BLaER1 (cell line): ENCODE results near the gene PTPRT.

Experiments used
- H3K27ac ChIP-seq: shearing (Covaris generic); formaldehyde crosslinking; 2 replicates; pipeline ENCODE4 v1.8.1; 2022
- H3K27me3 ChIP-seq: shearing (Covaris generic); formaldehyde crosslinking; 2 replicates; pipeline ENCODE4 v1.8.1; 2022
- H3K36me3 ChIP-seq: shearing (Covaris generic); formaldehyde crosslinking; 2 replicates; pipeline ENCODE4 v1.8.1; 2022
- H3K4me1 ChIP-seq: shearing (Covaris generic); formaldehyde crosslinking; 2 replicates; pipeline ENCODE4 v1.8.1; 2022
- H3K4me2 ChIP-seq: shearing (Covaris generic); formaldehyde crosslinking; 2 replicates; pipeline ENCODE4 v1.8.1; 2022
- H3K4me3 ChIP-seq: shearing (Covaris generic); formaldehyde crosslinking; 2 replicates; pipeline ENCODE4 v1.8.1; 2022
- H3K9ac ChIP-seq: shearing (Covaris generic); formaldehyde crosslinking; 2 replicates; pipeline ENCODE4 v1.8.1; 2022
- H3K9me3 ChIP-seq: shearing (Covaris generic); formaldehyde crosslinking; 2 replicates; pipeline ENCODE4 v1.8.1; 2022
- H4K20me1 ChIP-seq: shearing (Covaris generic); formaldehyde crosslinking; 2 replicates; pipeline ENCODE4 v1.8.1; 2022
- Cebpa-rat ChIP-seq: shearing (Covaris generic); IDR thresholded peaks from 2 replicates; pipeline ENCODE4 v1.8.1; 2022

The PTPRT gene

DNA sequence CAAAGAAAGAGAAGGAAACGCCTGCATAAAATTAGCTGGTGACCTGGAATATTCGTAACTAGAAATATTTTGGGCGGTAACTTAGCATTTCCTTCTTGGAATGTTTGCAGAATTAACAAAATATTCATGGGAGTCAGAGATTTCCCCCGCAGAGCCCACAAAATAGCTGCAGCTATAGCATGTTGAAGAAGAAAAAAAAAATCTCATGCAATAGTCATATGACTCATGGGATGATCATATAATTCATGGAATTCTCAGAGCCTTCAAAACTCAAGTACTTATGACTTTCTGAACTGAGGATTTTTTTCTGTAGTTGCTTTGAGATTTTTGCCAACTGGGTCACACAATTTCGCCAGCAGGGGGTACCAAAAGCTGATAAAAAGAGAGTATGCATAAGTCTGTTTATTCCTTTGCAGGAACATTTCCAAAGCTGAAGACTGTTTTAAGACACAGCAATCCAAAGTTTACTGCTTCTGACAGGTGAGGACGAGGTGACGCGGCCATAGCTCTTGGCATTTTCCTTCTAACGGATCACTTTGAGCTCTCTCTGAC, 985.5 kb downstream of the PTPRT start:
- Histone ChIP-seq H3K4me1 (no peaks in the 10 kb centered on the region), H3K4me3 (no peak overlapping the region), H3K27ac (no peak overlapping the region), H3K9ac (no peak overlapping the region), H4K20me1 (no peaks in the 10 kb centered on the region), H3K27me3 (no peaks in the 10 kb centered on the region), H3K4me2 (no peak overlapping the region), H3K9me3 (no peaks in the 10 kb centered on the region), H3K36me3 (no peaks in the 10 kb centered on the region)
- no peak for TF ChIP-seq Cebpa-rat

DNA sequence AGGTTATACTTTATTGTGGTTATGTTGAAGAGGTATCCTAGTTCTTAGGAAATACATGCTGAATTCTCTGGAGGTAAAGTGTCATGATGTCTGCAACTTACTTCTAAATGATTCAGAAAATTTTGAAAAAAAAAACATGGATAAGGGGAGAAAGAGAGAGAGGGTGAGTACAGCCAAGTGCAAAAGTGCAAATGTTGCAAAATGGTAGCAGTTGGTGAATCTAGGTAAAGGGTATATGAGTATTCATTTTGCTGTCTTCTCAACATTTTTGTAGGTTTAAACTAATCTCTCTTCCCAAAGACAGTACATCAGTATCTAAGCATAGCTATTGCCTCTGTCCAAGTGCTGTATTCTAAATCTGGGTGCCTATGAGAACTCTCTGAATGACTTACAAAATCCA, 992.1 kb downstream of the PTPRT start:
- no peaks in the 10 kb centered on the region for H3K9me3 ChIP-seq
- H3K36me3 ChIP-seq = no peaks in the 10 kb centered on the region
- no peak overlapping the region for H3K4me3 ChIP-seq
- peaks cover 4% of the 10 kb centered on the region for H3K4me1 ChIP-seq
- H3K9ac ChIP-seq = no peak overlapping the region
- no peak overlapping the region for H3K4me2 ChIP-seq
- TF ChIP-seq Cebpa-rat = no peak
- no peak overlapping the region for H3K27ac ChIP-seq
- no peaks in the 10 kb centered on the region for H3K27me3 ChIP-seq
- H4K20me1 ChIP-seq = no peaks in the 10 kb centered on the region

DNA sequence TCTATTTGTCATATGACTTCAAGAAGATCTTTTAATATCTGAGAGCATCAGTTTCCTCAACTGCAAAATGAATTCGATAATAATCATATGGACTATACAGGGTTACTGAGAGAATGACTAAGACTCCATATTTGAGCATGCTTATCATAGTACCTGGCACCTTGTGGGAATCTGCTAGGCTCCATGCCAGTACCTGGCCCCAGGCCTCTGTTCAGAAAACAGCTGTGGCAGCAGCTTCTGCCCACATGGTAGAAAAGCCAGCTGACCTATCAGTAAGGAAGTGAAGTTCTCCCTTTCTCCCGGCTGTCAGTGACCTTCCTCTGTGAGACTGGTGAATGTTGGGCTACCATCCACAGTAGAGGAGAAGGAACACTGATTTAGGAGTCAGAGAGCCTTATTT, 996.6 kb downstream of the PTPRT start:
- Histone ChIP-seq H3K9ac (no peak overlapping the region), H3K27ac (no peak overlapping the region), H3K4me2 (no peak overlapping the region)

DNA sequence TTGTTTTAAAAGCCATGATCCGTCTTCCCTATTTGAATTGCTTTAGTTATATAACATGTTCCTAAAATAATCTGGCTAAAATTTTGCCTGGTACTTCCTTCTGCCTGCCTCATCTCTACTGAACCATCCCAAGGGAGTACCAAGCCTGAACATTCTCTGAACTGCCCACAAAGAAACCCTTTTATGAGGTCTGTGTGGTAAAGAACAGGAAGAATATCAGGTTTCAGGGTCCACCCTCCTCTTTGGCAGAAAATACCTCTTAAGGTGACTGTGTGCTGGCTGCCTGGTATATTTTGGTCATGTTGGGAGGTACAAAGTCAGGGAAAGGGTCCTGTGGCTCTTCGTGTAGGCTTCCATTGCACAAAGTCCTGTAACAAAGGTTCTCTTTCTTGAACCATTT, 997.4 kb downstream of the PTPRT start:
- Histone ChIP-seq H3K27ac (no peak overlapping the region), H3K4me3 (no peak overlapping the region), H3K27me3 (no peaks in the 10 kb centered on the region), H3K4me2 (peak overlapping the region; percentile 76), H3K4me1 (peaks cover 19% of the 10 kb centered on the region), H3K9ac (no peak overlapping the region), H3K9me3 (no peaks in the 10 kb centered on the region), H4K20me1 (no peaks in the 10 kb centered on the region), H3K36me3 (no peaks in the 10 kb centered on the region)
- no peak for TF ChIP-seq Cebpa-rat

More for the DNA sequence above, 996.6 kb downstream of the PTPRT start:
- H3K9me3 ChIP-seq = no peaks in the 10 kb centered on the region
- peaks cover 19% of the 10 kb centered on the region for H3K4me1 ChIP-seq
- no peaks in the 10 kb centered on the region for H3K36me3 ChIP-seq
- TF ChIP-seq Cebpa-rat = no peak
- no peaks in the 10 kb centered on the region for H3K27me3 ChIP-seq
- H3K4me3 ChIP-seq = no peak overlapping the region
- H4K20me1 ChIP-seq = no peaks in the 10 kb centered on the region

DNA sequence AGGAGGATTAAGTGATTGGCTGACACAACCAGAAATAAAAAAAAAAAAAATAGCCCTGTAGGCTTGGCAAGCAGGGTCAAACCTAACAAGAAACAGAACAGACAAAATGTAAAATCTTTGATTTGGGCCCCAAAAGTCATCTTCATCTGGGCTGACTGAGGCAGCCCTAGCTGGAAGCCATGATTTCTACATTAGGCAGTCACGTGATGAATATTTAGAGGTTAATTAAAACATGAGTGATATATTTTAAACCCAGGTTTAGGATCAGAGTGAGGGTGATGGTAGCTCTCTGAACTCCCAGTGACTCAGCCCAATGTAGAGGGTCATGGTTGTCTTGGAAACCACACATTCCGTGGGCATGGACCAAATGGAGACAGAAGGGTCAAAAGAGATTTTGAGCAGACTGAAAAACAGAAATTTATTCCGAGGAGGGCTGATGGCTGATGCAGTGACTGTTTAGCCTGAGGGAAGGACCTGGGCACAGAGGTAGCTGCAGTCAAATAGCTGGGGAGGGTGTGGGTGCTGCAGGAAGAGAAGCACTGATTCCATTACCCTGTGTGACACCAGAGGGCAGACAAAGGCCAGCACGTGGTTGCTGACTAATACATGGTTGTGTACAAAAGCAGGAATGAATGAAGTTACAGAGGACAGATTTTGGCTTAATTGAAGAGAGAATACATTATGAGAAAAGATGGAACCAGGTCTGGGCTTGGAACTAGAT, 998.4 kb downstream of the PTPRT start:
- no peak overlapping the region for H3K27ac ChIP-seq
- peak overlapping the region; percentile 76 for H3K4me2 ChIP-seq
- TF ChIP-seq Cebpa-rat = no peak
- no peaks in the 10 kb centered on the region for H4K20me1 ChIP-seq
- H3K4me1 ChIP-seq = peaks cover 19% of the 10 kb centered on the region
- no peak overlapping the region for H3K9ac ChIP-seq
- H3K36me3 ChIP-seq = no peaks in the 10 kb centered on the region
- no peak overlapping the region for H3K4me3 ChIP-seq
- H3K9me3 ChIP-seq = no peaks in the 10 kb centered on the region
- H3K27me3 ChIP-seq = no peaks in the 10 kb centered on the region

DNA sequence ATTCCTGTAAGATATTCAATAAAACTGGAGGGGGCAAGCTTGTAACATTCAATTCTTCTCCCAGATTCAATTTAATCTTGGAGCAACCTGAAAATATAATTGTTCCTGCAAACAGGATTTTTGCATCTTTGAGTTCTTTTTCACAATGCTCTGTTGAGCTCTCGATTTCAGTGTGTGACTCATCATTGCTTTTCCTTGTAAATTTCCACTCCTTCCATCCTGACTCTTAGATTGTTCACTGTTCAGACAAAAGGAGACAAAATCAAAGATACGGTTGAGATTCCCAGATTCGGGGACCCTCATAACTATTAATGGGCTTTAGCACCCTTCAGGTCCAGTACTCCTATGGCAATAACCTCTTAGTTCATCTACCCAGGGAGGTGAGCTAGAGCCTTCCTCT, 999.6 kb downstream of the PTPRT start:
- Histone ChIP-seq H3K27ac (no peak overlapping the region), H3K4me1 (peaks cover 19% of the 10 kb centered on the region), H3K27me3 (no peaks in the 10 kb centered on the region), H3K4me3 (no peak overlapping the region), H3K9me3 (no peaks in the 10 kb centered on the region), H3K4me2 (no peak overlapping the region), H4K20me1 (no peaks in the 10 kb centered on the region), H3K36me3 (no peaks in the 10 kb centered on the region), H3K9ac (no peak overlapping the region)
- no peak for TF ChIP-seq Cebpa-rat

DNA sequence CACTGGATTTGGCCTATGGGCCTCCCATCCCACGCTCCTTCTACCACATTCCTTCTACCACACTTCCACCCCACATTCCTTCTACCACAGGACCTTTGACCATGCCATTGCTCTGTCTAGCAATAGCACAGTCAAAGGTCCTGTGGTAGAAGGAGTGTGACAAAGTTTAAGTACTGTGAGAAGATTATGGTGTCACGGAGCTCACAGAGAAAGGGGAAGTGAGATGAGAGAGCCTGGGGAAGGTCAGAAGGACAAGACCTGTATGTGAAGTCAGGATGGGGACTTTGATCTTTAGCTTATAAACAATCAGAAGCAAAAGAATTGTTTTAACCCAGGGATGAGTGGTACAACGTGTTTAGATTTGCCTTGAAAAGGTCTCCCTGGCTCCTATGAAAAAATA, 1003.4 kb downstream of the PTPRT start:
- TF ChIP-seq Cebpa-rat = no peak
- Histone ChIP-seq H3K27ac (no peak overlapping the region), H4K20me1 (no peaks in the 10 kb centered on the region), H3K36me3 (no peaks in the 10 kb centered on the region), H3K27me3 (no peaks in the 10 kb centered on the region), H3K9me3 (no peaks in the 10 kb centered on the region), H3K4me2 (no peak overlapping the region), H3K9ac (no peak overlapping the region), H3K4me3 (no peak overlapping the region), H3K4me1 (peaks cover 2% of the 10 kb centered on the region)

DNA sequence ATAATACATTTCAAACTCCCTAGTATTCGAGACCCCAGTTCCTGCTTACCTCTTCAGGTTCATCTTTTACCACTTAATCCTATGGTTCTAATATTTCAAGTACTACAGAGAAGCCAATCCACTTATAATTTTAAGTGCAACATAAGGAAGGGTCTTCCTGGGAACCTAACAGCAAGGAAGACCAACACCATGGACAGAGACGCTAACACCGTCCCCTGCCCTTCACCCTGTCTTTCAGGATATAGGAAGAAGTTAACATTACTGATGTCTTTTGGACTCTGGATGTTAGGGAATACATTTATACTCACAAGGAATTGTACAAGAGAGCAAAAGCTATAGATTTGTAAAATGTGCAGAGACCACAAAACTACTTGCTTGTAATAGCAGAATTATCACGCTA, 1006.6 kb downstream of the PTPRT start:
- Histone ChIP-seq H4K20me1 (no peaks in the 10 kb centered on the region), H3K27ac (no peak overlapping the region), H3K4me3 (no peak overlapping the region), H3K9ac (no peak overlapping the region), H3K4me1 (no peaks in the 10 kb centered on the region), H3K4me2 (no peak overlapping the region), H3K9me3 (no peaks in the 10 kb centered on the region), H3K36me3 (no peaks in the 10 kb centered on the region), H3K27me3 (no peaks in the 10 kb centered on the region)
- TF ChIP-seq Cebpa-rat = no peak

DNA sequence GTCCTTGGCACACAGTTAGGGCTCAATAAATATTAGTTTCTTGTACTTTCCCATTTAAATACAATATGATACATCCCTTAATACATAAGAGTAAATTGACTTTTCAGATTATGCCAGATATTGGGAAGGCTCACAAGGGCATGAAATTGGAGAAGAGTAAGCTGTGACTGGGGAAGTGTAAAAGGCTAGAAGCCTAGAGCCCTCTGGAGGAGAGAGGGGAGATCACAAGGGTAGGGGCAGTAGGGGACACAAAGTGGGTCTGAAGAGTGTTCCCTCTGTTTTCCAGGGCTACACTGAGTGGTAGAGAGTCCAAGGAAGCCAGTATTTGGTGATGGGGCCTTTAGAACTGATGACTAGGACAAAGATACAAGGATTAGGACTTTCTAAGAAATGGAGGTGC, 1008.6 kb downstream of the PTPRT start:
- Histone ChIP-seq H3K27me3 (no peaks in the 10 kb centered on the region), H3K4me2 (no peak overlapping the region), H3K4me3 (no peak overlapping the region), H3K36me3 (no peaks in the 10 kb centered on the region), H3K9ac (no peak overlapping the region), H4K20me1 (no peaks in the 10 kb centered on the region), H3K27ac (no peak overlapping the region), H3K4me1 (no peaks in the 10 kb centered on the region), H3K9me3 (no peaks in the 10 kb centered on the region)
- TF ChIP-seq Cebpa-rat = no peak

DNA sequence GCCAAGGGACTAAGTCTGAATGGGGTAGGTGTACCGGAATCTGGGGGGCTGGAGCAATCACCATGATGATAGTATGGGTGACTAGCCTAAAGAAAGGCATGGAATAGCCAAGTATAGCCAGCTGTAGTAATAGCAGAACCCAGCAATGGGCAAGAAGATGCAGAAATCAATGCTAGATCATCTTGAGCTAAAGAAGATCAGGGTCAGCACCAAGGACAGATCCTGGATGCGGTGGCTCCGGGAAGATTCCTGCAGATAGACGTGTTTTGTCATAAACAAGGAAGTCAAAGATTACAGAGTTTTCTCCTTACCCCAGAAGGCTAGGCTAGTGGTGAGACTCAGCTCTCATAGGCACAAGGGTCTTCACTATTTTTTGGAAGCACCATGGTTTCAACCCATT, 1009.9 kb downstream of the PTPRT start:
- no peak overlapping the region for H3K27ac ChIP-seq
- H3K9ac ChIP-seq = no peak overlapping the region
- no peaks in the 10 kb centered on the region for H3K9me3 ChIP-seq
- no peaks in the 10 kb centered on the region for H3K27me3 ChIP-seq
- H3K36me3 ChIP-seq = no peaks in the 10 kb centered on the region
- no peaks in the 10 kb centered on the region for H4K20me1 ChIP-seq
- TF ChIP-seq Cebpa-rat = no peak
- no peaks in the 10 kb centered on the region for H3K4me1 ChIP-seq
- no peak overlapping the region for H3K4me3 ChIP-seq
- H3K4me2 ChIP-seq = no peak overlapping the region
